Osteoblast (primary cell): ENCODE data around the gene THUMPD2. TPM values are rescaled to one million over a fixed set of nuclear protein-coding genes. Genes with fewer than 3 reads are reported as not detected.

Source experiments
- DNase-seq: peaks from one replicate; pipeline ENCODE4 v3.0.0; 2011; ENCODE audit warnings: low spot score, mixed read lengths; ENCODE audit not compliant: insufficient read length; ENCODE audit errors: missing footprints
- H2AFZ ChIP-seq: 2 replicates; pipeline ENCODE4 v1.6.0; 2011; ENCODE audit warnings: mild to moderate bottlenecking, low read length
- H3K27ac ChIP-seq: 2 replicates; pipeline ENCODE4 v1.5.1; 2011; ENCODE audit warnings: mild to moderate bottlenecking, low read depth, low read length, moderate library complexity
- H3K27me3 ChIP-seq: 2 replicates; pipeline ENCODE4 v1.6.0; 2012; ENCODE audit warnings: mild to moderate bottlenecking, control low read depth, inconsistent platforms, low read length, moderate library complexity; ENCODE audit not compliant: insufficient read depth
- H3K36me3 ChIP-seq: 2 replicates; pipeline ENCODE4 v1.5.1; 2011; ENCODE audit warnings: mild to moderate bottlenecking, low read length, control low read depth, moderate library complexity; ENCODE audit not compliant: insufficient read depth
- H3K4me1 ChIP-seq: 2 replicates; pipeline ENCODE4 v1.5.1; 2011; ENCODE audit warnings: mild to moderate bottlenecking, low read length, control low read depth, moderate library complexity; ENCODE audit not compliant: insufficient read depth
- H3K4me2 ChIP-seq: 2 replicates; pipeline ENCODE4 v1.6.0; 2011; ENCODE audit warnings: mild to moderate bottlenecking, low read length; ENCODE audit not compliant: insufficient read depth
- H3K4me3 ChIP-seq: fragments of 200-600 bp; sonication (generic); 3 replicates; pipeline ENCODE4 v1.5.1; 2012; ENCODE audit warnings: mild to moderate bottlenecking, low read length, inconsistent platforms; ENCODE audit not compliant: insufficient read depth
- H3K79me2 ChIP-seq: 2 replicates; pipeline ENCODE4 v1.6.0; 2012; ENCODE audit warnings: mild to moderate bottlenecking, low read length, control low read depth, inconsistent platforms; ENCODE audit not compliant: insufficient read depth
- H3K9me3 ChIP-seq: 2 replicates; pipeline ENCODE4 v1.5.1; 2011; ENCODE audit warnings: low read depth, low read length, control low read depth
- H4K20me1 ChIP-seq: 2 replicates; pipeline ENCODE4 v1.6.0; 2012; ENCODE audit warnings: mild to moderate bottlenecking, low read length, control low read depth; ENCODE audit not compliant: insufficient read depth
- CTCF ChIP-seq: IDR thresholded peaks from 2 replicates; pipeline ENCODE4 v1.5.1; 2011; ENCODE audit warnings: mild to moderate bottlenecking, low read depth, low read length, moderate library complexity; ENCODE audit errors: extremely low read depth
- total RNA-seq: library from RNA; depleted of rRNA; stranded (reverse); fragments of >200 nt; gene quantifications from 2 replicates; pipeline ENCODE4 v1.2.3, GENCODE V29; 2012

Gene THUMPD2
- total RNA-seq, 1 donor: 8.0 TPM

- Histone ChIP-seq H3K4me2 (no peak overlapping the region), H3K4me1 (peaks cover 4% of the 10 kb centered on the region), H3K9me3 (no peaks in the 10 kb centered on the region), H2AFZ (no peak overlapping the region), H3K27me3 (no peaks in the 10 kb centered on the region), H3K36me3 (no peaks in the 10 kb centered on the region), H4K20me1 (no peaks in the 10 kb centered on the region), H3K79me2 (no peaks in the 10 kb centered on the region), H3K27ac (no peak overlapping the region), H3K4me3 (no peak overlapping the region)
- DNase-seq: no peak
- no peak for TF ChIP-seq CTCF
Measured at GRCh38 chr2:39787950-39788349, 8.9 kb upstream of the THUMPD2 start.

GRCh38 chr2:39786761-39787522, 7.9 kb upstream of the THUMPD2 start:
- Histone ChIP-seq H3K4me1 (peaks cover 12% of the 10 kb centered on the region), H3K36me3 (no peaks in the 10 kb centered on the region), H3K79me2 (no peaks in the 10 kb centered on the region), H3K9me3 (no peaks in the 10 kb centered on the region), H2AFZ (peak overlapping the region; percentile 18), H3K4me2 (no peak overlapping the region), H3K27me3 (no peaks in the 10 kb centered on the region), H3K27ac (no peak overlapping the region), H3K4me3 (no peak overlapping the region), H4K20me1 (no peaks in the 10 kb centered on the region)
- no peak for TF ChIP-seq CTCF
- no peak for DNase-seq

DNA sequence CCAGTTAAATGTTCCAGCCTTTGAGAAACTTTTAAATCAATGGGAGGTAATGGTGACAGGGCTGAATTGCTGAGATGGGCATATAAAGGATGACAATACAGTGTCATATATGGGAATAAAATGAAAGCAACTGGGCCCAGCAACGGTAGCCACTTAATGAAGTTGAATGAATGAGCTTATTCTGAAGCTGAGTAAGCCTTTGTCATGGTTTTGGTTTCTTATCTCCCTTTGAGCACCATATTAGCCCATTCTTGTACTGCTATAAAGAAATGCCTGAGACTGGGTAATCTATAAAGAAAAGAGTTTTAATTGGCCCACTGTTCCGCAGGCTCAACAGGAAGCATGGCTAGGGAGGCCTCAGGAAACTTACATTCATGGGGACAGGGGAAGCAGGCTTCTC, 3.5 kb upstream of the THUMPD2 start:
- H2AFZ ChIP-seq: no peak overlapping the region
- H3K27me3 ChIP-seq: no peaks in the 10 kb centered on the region
- no peak overlapping the region for H3K27ac ChIP-seq
- H3K79me2 ChIP-seq: peaks cover 15% of the 10 kb centered on the region
- H3K36me3 ChIP-seq: no peaks in the 10 kb centered on the region
- TF ChIP-seq CTCF: no peak
- H4K20me1 ChIP-seq: no peaks in the 10 kb centered on the region
- DNase-seq: no peak
- no peak overlapping the region for H3K4me2 ChIP-seq
- H3K4me1 ChIP-seq: peaks cover 34% of the 10 kb centered on the region
- H3K4me3 ChIP-seq: no peak overlapping the region
- no peaks in the 10 kb centered on the region for H3K9me3 ChIP-seq

DNA sequence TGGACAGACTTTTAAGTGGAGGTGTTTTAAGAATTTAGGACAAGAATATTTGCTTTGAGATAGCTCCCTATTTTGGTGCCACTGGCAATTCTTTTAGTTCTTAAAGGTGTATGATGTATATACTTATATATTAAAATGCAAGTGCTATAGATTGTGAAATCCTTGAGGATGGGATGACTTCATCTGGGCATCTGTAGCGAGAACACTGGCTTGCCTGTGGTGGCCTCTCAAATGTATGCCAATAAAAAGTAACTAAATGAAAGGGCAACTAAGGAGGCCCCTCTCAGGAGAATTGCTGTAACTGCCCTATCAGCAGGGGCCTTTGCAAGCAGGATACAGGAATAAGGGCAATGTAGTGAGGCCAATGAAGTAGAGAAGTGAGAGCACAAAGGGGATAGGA, 2.6 kb upstream of the THUMPD2 start:
- no peak for DNase-seq
- H4K20me1 ChIP-seq: no peaks in the 10 kb centered on the region
- TF ChIP-seq CTCF: no peak
- H2AFZ ChIP-seq: peak overlapping the region; percentile 26
- H3K79me2 ChIP-seq: peaks cover 24% of the 10 kb centered on the region
- no peak overlapping the region for H3K27ac ChIP-seq
- H3K27me3 ChIP-seq: no peaks in the 10 kb centered on the region
- H3K36me3 ChIP-seq: no peaks in the 10 kb centered on the region
- H3K4me3 ChIP-seq: peak overlapping the region; percentile 50
- no peaks in the 10 kb centered on the region for H3K9me3 ChIP-seq
- H3K4me2 ChIP-seq: peak overlapping the region; percentile 78
- H3K4me1 ChIP-seq: peaks cover 38% of the 10 kb centered on the region
